Inflammatory macrophage treated with lipopolysaccharide for 4 hours (primary cell): ENCODE results near the gene CEP250.
A peak's percentile ranks its signal among the peaks of the same experiment; 100 is the strongest.
"Not testable (repeated sequence)": the region's sequence is repeated elsewhere in the genome, so short reads cannot be mapped to it uniquely, and the experiment has no call there.

Source experiments
- DNase-seq: peaks from one replicate; pipeline ENCODE4 v3.0.0-alpha.2; 2020

CEP250 gene

GRCh38 chr20:35453647-35454046 is 1.8 kb upstream of the CEP250 start:
- no peak for DNase-seq

GRCh38 chr20:35456700-35457099 is 1.3 kb downstream of the CEP250 start:
- DNase-seq, result not testable (repeated sequence)

GRCh38 chr20:35457539-35457938 is 2.1 kb downstream of the CEP250 start:
- DNase-seq, result not testable (repeated sequence)

- no peak for DNase-seq
Measured at GRCh38 chr20:35458388-35458787, 3.0 kb downstream of the CEP250 start.

GRCh38 chr20:35461620-35462019 is 6.2 kb downstream of the CEP250 start:
- no peak for DNase-seq

- DNase-seq, result no peak
Measured at GRCh38 chr20:35462351-35462750, 7.0 kb downstream of the CEP250 start.

- DNase-seq, result peak; percentile 60
Measured at GRCh38 chr20:35463455-35464300, 8.3 kb downstream of the CEP250 start.

GRCh38 chr20:35465976-35466375 is 10.6 kb downstream of the CEP250 start:
- DNase-seq, result no peak

GRCh38 chr20:35466856-35467255 is 11.5 kb downstream of the CEP250 start:
- no peak for DNase-seq

- no peak for DNase-seq
Measured at GRCh38 chr20:35467339-35468224, 12.2 kb downstream of the CEP250 start.

- DNase-seq, result no peak
Measured at GRCh38 chr20:35468671-35469334, 13.4 kb downstream of the CEP250 start.

- no peak for DNase-seq
Measured at GRCh38 chr20:35472209-35472608, 16.8 kb downstream of the CEP250 start.

- no peak for DNase-seq
Measured at GRCh38 chr20:35473684-35474083, 18.3 kb downstream of the CEP250 start.

- DNase-seq, result no peak
Measured at GRCh38 chr20:35474303-35474871, 19.0 kb downstream of the CEP250 start.

- no peak for DNase-seq
Measured at GRCh38 chr20:35476288-35476687, 20.9 kb downstream of the CEP250 start.

- no peak for DNase-seq
Measured at GRCh38 chr20:35478804-35479472, 23.5 kb downstream of the CEP250 start.

- no peak for DNase-seq
Measured at GRCh38 chr20:35479798-35480197, 24.4 kb downstream of the CEP250 start.

- no peak for DNase-seq
Measured at GRCh38 chr20:35487479-35487878, 32.1 kb downstream of the CEP250 start.

- DNase-seq, result no peak
Measured at GRCh38 chr20:35489717-35490116, 34.3 kb downstream of the CEP250 start.

GRCh38 chr20:35490736-35491181 is 35.4 kb downstream of the CEP250 start:
- DNase-seq, result peak; percentile 73

- no peak for DNase-seq
Measured at GRCh38 chr20:35491823-35492222, 36.4 kb downstream of the CEP250 start.

GRCh38 chr20:35492352-35492751 is 37.0 kb downstream of the CEP250 start:
- no peak for DNase-seq
